ENCODE data around the gene PTK6.
"Not testable (repeated sequence)": the region's sequence is repeated elsewhere in the genome, so short reads cannot be mapped to it uniquely, and the experiment has no call there.

The PTK6 gene

DNA sequence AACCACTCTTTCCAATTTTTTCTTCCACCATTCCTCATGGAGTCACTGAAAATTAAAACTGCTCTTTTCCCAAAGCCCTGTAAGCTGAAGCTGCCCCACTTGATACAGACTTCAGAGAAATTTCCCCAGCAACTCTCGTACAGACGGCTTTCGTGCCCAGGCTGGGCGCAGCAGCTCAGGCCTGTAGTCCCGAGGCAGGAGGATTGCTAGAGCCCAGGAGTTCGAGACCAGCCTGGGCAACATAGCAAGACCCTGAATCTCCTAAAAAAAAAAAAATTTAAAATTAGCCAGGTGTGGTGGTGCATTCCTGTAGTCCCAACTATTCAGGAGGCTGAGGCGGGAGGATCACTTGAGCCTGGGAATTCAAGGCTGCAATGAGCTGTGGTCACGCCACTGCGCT is 10.0 kb downstream of the PTK6 start:
- DNase-seq = no peak

DNA sequence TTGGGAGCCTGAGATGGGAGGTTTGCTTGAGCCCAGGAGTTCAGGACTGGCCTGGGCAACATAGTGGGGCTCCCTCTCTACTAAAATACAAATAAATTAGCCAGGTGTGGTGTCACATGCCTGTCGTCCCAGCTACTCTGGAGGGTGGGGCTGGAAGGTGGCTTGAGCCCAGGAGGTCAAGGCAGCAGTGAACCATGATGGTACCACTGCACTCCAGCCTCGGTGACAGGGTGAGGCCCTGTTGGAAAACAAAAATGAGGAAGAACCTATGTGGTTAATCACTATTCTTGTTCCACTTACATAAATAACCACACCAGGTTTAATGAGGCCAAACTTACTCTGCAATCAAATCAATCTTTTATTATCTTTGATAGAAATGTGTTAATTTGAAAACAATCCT is 11.2 kb downstream of the PTK6 start:
- no peak for DNase-seq

DNA sequence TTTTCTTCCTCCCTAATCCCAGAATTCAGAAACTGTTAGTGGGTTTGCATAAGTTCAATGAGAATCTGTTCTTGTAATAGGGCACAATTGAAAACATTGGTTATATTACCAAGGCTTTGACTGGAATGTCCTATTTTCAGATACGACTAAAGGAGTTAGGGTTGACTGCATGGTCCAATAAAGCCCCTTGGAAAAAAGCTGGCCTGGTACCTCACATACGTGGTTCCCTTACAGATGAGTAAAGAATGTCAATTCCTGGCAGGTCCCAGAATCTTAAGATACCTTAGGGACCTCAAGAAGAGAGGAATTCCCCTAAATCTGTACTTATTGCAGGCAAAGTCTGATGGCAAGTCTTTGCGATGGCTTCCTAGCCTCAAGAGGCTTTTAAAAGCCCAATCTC is 12.0 kb downstream of the PTK6 start:
- DNase-seq = no peak

DNA sequence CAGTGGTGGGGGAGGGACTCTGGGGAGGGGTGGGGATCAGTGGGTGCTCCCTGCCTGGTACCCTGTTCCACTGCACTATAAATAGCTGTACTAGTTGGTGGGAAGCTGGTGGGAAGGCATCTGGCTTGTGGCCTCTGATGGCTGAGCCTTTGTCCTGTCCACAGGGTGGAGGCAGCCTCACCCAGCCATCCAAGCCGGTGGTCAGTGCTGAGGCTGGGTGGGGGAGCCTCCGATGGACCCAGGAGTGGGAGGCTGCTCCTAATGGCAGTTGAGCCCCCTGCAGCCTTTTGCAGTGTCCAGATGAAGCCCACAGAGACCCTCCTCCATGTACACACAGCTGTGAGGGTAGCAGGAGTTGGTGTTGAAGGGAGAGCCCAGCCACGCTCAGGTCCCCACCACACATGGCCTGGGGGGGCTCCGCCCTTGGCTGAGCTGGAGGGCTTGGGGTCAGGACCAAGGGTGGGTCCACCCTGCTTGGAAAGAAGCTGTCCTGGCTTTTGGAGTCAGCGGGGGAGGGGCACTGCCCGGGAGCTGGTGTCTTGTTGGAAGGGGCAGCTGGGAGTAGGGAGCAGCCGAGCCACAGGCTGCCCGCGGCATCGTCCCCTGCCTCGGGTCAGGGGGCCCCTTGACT is 14.1 kb downstream of the PTK6 start:
- DNase-seq = no peak

DNA sequence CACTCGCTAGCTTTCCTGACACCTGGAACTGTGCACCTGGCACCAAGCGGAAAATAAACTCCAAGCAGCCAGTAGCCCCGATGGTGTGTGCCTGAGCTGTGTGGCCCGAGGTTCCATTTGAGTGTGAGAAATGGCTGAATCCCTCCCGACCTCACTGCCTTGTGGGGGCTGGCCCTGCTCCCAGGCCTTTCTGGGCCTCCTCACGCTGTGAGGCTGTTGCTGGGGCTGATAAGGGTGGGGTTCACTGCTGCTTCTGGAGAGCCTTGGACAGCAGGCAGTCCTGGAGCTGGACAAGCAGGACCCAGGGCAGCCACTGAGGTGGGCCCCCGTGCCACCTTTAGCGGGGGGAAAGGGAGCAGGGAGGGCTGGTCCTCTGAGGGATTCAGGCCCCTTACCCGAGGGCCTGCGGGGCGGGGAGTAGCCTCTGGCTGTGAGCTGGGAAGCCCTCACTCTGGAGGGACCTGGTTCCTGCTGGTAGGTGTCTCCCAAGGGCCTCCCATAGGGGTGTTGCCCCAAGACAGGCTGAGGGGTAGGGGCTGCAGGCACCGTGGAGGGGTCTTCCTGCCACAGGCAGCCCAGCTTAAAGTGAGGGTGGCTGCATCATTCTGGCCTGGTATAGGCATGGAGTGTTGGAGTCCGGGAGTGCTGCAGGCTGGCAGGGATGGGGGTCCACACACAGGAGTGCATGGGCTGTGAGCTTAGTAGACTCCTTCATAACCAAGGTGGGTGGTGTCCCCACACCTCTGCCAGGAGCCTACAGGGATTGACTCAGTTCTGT is 14.9 kb downstream of the PTK6 start:
- DNase-seq = no peak

DNA sequence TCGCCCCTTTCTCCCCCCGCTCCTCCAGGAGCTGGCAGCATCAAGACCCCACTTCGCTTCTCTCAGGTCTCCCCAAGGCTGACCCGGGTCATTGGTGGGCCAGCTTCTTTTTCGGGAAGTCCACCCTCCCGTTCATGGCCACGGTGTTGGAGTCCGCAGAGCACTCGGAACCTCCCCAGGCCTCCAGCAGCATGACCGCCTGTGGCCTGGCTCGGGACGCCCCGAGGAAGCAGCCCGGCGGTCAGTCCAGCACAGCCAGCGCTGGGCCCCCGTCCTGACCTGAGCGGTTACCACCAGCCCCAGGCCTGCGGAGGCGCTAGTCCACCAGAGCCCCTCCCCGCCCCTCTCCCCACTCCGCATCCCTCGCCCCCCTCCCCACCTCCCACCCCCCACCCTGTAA is 15.6 kb downstream of the PTK6 start:
- DNase-seq = no peak

DNA sequence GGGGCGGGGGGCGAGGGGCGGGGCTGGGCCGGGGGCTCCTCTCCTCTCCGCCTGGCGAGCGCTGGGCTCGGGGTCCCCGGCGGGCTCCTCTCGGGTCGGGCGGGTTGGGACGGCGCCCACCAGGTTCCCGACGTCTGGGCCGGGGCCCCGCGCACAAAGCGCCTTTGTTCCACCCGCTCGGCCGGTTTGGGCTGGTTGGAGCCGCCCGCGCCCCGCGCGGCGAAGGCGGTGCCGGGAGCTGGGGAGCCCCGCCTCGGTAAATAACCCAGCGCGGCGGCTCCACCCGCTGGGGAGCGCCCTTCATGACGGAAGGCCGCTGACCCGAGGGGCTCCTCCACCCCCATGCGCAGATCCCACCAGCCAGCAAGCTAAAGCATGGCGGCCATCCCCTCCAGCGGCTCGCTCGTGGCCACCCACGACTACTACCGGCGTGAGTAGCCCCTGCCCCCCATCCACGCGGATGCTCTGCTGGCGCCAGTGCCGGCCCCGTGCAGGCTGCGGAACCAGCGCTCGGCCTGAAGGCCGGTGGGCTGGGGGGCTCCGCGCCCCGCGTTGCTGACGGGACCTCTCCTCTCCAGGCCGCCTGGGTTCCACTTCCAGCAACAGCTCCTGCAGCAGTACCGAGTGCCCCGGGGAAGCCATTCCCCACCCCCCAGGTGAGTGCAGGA is 16.1 kb downstream of the PTK6 start:
- peak; percentile 49 for DNase-seq

DNA sequence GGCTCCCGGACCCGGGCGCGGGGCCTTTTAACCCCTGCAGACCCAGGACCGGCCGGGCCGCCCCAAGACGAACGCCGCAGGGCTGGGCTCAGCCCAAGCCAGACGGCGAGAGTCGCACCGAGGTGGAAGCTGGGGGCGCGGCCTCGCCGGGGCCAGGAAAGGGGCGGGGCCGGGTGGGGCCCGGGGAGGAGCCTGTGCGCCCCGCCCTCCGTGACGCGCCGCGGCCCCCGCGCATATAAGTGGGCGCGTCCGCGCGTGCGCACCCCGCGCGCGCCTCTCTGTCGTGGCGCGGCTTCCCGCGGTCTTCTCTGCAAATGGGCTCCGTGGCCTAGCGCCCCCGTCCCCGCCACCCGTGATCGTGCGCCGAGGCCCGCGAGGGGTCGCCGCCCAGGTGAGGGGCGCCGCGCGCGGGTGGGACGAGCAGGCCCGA is 16.7 kb downstream of the PTK6 start, which contains the start of gene PPDPF:
PPDPF (plus strand) TSS at position 262 of the 430 bp plus-strand sequence. CDS start 544 bp downstream, outside the sequence.
- DNase-seq = no peak

DNA sequence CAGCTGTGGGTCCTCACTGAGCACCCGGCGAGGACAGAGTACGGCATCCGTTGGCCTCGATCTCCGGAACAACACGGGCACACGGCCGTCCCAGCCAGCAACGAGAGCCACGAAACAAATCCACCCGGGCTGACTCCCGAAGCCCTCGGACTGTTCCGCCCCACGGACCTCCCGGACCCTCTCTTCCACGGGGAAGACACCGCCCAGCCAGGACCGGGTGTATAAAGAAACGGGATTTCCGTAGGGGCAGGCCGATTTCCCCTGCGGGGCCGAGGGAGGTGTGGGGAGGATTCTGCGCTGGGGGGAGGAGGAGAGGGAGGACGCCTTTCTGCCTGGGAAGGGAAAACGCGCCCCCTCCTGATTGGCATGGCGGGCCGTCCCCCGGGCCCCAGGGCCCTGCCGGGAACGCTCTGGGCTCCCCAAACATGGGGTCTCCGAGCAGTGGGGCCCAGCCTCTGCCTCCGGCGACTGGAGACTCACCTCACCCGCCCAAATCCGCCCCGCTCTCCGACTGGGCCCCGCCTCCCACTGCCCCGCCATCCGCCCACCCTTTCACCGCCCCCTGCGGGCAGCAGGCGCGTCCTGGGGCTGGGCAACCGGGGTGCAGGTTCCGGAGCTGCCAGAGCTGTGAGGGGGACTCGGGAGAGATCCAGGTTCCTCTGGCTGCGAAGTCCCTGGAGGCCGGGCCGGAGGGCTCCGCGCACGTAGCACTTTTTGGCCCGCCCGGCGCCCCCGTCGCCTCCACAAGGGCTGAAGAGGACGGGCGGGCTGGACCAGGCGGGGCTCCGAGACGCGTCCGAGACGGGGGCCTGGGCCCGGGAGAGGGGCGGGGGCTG is 17.3 kb downstream of the PTK6 start:
- DNase-seq = no peak

DNA sequence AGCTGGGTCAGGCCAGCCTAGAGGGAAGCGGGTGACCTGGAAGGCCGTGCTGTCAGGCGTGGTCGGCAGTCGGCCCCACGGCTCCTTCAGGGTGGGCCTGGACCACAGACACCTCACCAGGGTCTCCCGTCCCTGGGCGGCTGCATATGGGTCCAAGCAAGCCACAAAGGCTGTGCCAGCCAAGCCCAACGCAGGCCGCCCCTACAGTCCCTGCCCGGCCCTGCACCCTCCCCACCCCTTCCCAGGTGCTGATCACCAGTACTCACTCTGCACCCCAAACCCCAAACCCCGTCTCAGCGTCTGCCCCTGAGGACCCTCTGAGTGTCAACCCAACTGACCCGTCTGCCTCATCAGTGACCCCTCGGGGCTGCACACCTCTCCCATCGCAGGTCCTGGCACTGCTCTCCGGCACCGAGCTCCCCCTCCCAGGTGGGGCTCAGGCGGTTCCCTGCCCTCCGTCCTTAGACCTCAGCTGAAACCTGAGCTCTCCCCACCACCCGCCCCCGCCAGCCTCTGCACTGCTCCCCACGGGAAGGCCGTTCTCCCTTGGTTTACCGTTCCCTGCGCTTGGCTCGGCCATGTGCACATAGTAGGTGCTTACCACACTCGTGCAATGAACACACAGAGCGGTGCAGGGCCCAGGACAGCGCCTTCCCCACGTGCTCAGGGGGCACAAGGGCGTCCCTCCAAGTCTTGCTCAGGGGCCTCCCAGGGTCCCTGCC is 18.1 kb downstream of the PTK6 start:
- no peak for DNase-seq

DNA sequence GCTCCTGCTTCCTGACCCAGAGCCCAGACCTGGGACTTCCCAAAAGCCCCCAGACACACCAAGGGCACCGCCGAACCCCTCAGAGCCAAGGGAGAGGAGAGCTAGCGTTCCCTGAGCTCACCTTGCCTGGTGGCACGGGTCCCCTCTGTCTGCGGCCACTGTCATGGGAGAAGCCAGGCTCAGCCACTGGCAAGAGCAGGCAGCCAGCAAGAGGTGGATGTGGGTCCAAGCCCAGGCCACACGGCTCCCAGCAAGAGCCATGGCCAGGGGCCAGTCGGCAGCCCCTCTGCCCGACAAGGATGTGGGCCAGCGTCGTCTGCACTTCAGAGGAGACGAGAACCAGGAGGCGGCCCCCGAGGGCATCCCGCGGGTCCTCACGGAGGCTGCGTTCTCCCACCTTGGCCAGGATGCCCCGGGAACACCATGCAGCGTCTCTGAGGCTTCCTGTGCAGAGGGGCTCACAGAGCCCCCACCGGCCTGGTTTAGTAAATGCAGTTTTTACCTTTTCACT is 18.8 kb downstream of the PTK6 start:
- DNase-seq = no peak

DNA sequence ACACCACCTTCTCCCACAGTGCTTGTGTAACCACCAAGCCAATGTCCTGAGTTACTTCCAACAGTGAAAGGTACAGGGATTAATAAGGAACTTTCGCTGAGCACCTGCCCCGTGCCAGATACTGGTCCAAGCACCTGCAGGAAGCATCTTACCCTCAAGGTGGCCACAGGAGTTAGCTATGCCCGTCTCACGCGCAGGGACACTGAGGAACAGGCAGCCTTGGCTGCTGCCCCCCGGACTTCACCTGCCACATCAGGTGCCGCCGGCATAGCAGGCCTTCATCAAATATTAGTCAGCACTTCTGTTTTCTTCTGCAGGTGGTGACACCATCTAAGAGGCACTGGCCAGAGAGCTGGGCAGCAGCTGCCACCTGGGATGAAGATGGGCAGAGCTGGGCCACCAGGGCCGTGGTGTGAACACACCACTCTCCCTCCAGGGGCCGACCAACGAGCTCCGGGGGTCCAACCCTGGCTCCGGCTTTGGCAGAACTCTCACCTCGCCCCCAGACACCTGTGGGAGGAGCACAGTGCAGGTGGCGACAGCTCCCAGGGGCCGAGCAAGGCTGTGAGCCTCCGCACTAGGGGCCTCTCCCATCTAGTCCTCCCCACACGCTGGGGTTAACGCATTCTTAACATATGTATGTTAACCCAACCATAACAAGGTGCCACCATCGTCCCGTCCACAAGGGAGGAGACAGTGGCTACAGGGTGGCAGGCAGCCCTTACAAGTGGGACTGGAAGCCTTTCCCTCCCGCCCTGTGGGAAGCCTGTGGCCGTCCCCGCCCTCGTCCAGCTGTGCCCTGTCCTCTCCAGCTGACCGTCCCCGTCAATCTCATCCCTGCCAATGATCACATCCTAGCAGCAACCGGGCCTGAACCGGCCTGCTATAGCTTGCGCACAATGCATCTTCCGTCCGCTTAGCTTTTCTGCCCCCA is 19.5 kb downstream of the PTK6 start:
- no peak for DNase-seq

DNA sequence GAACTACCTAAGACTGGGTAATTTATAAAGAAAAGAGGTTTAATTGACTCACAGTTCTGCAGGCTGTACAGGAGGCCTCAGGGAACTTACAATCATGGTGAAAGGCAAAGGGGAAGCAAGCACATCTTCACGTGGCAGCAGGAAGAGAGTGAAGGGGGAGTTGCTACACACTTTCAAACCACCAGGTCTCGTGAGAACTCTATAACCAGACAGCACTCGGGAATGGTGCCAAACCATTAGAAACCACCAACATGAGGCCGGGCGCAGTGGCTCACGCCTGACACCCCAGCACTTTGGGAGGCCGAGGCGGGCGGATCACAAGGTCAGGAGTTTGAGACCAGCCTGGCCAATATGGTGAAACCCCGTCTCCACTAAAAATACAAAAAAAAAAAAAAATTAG is 22.7 kb downstream of the PTK6 start:
- DNase-seq = not testable (repeated sequence)

DNA sequence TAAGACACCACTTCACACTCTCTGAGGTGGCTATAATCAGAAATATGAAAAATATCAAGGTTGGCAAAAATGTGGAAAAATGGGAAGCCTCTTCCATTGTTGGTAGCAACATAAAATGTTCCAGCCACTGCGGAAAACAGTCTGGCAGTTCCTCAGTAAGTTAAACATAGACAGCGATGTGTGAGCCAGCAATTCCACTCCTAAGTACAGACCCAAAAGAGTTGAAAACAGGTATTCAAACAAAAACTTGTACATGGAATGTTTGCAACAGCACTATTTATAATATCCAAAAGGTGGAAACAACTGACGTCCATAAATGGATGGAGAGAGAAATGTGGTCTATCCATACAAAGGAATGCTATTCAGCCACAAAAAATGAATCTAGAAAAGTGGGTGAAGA is 24.0 kb downstream of the PTK6 start:
- no peak for DNase-seq

DNA sequence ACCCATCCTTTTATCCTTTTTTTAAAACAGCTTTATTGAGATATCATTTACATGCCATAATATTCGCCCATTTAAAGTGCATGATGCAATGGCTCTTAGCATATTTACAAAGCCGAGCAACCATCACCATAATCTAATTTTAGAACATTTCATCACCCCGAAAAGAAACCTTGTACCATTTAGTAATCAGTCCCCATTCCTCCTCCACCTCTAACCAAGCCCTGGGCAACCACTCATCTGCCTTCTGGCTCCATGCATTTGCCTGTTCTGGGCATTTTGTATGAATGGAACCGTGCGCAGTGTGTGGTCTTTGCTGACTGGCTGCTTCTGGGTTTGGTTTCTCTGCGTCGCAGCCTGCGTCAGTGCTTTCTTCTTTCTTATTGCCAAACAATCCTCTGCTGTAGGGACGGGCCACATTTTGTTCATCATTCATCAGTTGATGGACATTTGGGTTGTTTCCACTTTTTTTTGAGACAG is 28.1 kb downstream of the PTK6 start:
- no peak for DNase-seq

DNA sequence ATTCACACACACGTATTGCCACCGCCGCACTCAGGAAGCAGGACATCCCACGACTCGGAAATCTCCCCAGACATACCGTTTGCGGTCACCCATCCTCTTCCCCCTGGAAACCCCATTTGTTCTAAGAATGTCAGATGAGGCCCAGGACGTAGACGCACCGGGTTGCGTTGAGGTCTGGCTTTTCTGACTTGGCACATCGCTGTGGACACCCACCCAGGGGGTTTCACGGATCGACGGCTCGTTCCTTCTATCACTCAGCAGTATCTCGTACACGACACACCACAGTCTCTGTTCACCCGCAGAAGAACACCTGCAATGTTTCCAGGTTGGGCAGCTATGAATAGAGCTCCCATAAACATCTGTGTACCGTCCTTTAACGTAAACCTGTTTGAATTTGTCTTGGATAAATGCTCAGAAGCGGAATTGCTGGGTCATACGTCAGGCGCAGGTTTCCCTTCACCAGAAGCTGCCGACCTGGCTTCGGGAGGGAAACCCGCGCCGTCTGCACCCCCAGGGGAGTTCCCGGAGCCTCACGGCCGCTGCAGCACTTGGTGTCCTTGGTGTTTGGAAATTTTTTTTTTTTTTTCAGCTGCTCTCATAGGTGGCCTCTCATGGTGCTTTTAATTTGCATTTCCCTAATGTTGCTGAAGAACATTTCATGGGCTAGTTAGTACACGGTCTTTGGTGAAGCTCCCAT is 29.0 kb downstream of the PTK6 start:
- no peak for DNase-seq

DNA sequence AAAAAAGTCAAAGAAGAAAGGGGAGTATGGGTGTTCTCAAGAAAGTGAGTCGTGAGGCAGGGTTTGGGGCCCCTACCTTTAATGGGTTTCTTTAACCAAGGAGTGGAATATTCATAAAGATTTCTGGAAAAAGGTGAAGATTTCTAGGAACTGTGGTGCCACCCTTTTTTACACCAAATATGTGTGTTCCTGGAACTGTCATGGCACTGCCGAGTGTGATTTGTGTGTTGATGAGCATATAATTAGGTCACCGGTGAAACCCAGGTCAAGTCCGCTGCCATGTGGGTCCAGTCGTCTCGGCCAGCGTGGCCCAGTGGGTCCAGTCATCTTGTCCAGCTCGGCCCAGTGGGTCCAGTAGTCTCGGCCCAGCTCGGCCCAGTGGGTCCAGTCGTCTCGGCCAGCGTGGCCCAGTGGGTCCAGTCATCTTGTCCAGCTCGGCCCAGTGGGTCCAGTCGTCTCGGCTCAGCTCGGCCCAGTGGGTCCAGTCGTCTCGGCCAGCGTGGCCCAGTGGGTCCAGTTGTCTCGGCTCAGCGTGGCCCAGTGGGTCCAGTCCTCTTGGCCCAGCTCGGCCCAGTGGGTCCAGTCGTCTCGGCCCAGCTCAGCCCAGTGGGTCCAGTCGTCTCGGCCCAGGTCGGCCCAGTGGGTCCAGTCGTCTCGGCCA is 30.0 kb downstream of the PTK6 start:
- DNase-seq = no peak

DNA sequence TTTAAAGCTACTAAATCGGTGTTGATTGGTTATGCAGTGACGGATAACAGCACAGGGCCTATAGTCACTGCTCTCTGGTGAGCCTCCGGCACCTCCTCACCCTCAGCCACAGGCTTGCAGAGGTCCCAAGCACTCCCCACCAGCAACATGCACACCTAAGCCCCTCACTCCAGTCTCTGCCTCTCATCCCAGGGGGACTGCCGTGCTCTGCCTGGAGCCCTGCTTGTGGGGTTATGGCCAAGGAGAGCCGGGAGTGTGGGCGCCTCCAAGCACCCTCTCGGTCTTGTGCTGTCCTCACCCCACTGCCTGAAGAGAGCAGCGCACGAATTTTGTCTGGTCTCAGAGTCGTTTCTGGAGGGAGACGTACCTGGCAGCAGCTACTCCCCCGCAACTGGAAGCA is 31.5 kb downstream of the PTK6 start:
- no peak for DNase-seq

DNA sequence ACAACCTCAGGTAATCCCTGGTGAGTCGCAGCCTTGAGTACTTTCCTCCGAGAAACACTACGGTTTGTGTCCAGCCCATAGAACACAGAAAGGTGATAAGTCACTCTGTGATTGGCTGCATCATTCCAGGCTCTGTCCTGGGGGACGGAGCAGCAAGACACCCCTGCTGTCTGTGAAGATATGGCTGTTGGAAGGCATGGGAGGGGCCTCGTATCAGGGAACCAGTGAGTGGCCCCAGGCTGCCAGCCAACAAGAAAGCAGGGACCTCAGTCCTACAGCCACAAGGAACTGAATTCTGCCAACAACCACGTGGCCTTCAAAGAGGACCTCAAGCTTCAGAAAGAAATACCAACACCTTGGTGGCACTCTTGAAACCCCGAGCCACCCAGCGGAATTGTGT is 31.9 kb downstream of the PTK6 start:
- no peak for DNase-seq

DNA sequence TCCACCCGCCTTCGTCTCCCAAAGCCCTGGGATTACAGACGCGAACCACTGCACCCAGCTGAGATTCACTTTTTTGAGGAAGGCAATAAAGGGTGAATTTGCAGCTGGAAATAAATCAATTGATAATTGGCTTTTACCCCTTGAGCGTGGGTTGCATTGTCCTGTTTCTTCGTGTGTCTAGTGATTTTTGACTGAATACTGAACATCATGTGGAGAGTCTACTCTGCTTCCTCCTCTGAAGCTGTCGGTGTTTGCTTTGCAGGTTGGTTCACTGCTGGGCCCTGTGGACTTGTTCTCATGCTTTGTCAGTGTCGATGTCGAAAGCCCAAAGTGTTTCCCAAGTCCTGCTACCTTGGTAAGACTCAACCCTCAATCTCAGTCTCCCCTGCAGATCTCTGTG is 32.5 kb downstream of the PTK6 start:
- DNase-seq = no peak

Data from NCI-H1048 (cell line).